Tibial nerve (tissue), 4 donors: ENCODE data around the gene ELL. TPM values are rescaled to one million over a fixed set of nuclear protein-coding genes. Genes with fewer than 3 reads are reported as not detected.
A peak's percentile ranks its signal among the peaks of the same experiment; 100 is the strongest.

Experiments used
- DNase-seq, 2 donors: peaks; one replicate each; pipeline ENCODE4 v3.0.0-alpha.2; 2019; ENCODE audit warnings: low spot score in 2 of 2
- H3K27ac ChIP-seq, 4 donors: fragments of 200-600 bp; sonication (generic) in 3 of 4; one replicate each; pipeline ENCODE4 v1.5.1; 2017 to 2019; ENCODE audit warnings: mild to moderate bottlenecking in 1 of 4
- H3K27me3 ChIP-seq, 2 donors: fragments of 200-600 bp; sonication (generic) in 1 of 2; one replicate each; pipeline versions ENCODE4 v1.5.1 to v1.6.0; 2017 to 2019
- H3K36me3 ChIP-seq, 3 donors: fragments of 200-600 bp; sonication (generic); one replicate each; pipeline ENCODE4 v1.5.1; 2018 to 2019
- H3K4me1 ChIP-seq, 4 donors: fragments of 200-600 bp; sonication (generic) in 3 of 4; one replicate each; pipeline ENCODE4 v1.5.1; 2017 to 2019
- H3K4me3 ChIP-seq, 4 donors: fragments of 200-600 bp; sonication (generic) in 3 of 4; one replicate each; pipeline ENCODE4 v1.5.1; 2017 to 2019; ENCODE audit warnings: mild to moderate bottlenecking in 1 of 4, moderate library complexity in 1 of 4
- H3K9me3 ChIP-seq, 4 donors: fragments of 200-600 bp; sonication (generic) in 3 of 4; one replicate each; pipeline ENCODE4 v1.5.1; 2017 to 2019
- EP300 ChIP-seq, 2 donors: sonication (generic); formaldehyde crosslinking; IDR thresholded peaks; one replicate each; pipeline ENCODE4 v1.6.1; 2017; ENCODE audit warnings: antibody characterized with exemption in 2 of 2, mild to moderate bottlenecking in 1 of 2
- POLR2A ChIP-seq, 2 donors: fragments of 450-650 bp; IDR thresholded peaks; one replicate each; pipeline ENCODE4 v1.6.1; 2017; ENCODE audit warnings: antibody characterized with exemption in 2 of 2, mild to moderate bottlenecking in 2 of 2, moderate library complexity in 2 of 2
- WGBS, 2 donors: methylation state at CpG; one replicate each; pipeline ENCODE4 v1.1.5; 2018; 5-methylcytosine and 5-hydroxymethylcytosine counted together
- total RNA-seq, 4 donors: library from RNA; depleted of rRNA; stranded (reverse); fragments of >200 nt; gene quantifications; one replicate each; pipeline ENCODE4 v1.1.0, GENCODE V29; 2016
- TF ChIP-seq, protein P1 (sequence below), 5 experiments: fragments of 200-600 bp in 3 of 5; fragments of 450-650 bp in 2 of 5; sonication (generic) in 3 of 5; IDR thresholded peaks; one replicate each; pipeline ENCODE4 v1.5.1; 2016 to 2019; ENCODE audit warnings: antibody characterized with exemption in 5 of 5, mild to moderate bottlenecking in 3 of 5, moderate library complexity in 2 of 5

Gene ELL
- 10 to 100 TPM; 13.8 to 45.9 (median 26.0) TPM for total RNA-seq

DNA sequence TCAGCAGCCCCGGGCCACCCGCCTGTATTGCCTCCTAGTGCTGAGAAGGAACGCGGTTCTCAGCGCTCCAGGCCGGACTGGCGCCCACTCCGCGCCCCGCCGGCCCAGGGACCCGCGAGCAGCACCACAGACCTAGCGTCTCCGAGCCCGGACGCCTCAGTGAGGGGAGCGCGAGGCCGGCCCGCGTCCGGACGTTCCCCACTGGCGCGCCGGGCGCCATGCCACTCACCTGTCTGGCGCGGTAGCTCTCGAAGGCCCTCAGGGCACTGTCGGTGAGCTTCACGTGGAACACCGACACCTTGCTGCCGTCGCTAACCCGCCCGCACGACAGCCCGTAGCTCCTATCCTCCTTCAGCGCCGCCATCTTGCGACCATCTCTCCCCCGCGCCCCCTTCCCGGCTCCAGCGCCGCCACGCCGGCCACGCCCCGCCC, at the start of gene ELL:
ELL (minus strand) TSS at position 379 of the 432 bp plus-strand sequence; CDS start at position 364, 15 bp downstream.
- WGBS, 2 donors, result 0 to 1% methylated on average over 16 to 20 of the region's 52 CpGs
- Histone ChIP-seq H3K27me3 (no peaks in the 10 kb centered on the region), H3K9me3 (no peaks in the 10 kb centered on the region), H3K4me3 (peak within 1 kb of the TSS; percentile 90 to 99 (median 96)), H3K4me1 (peaks cover 0 to 38% (median 17%) of the 10 kb centered on the region in 4 donors), H3K36me3 (no peaks in the 10 kb centered on the region), H3K27ac (peak within 1 kb of the TSS; percentile 88 to 99 (median 96))
- no peak for DNase-seq
- TF ChIP-seq POLR2A (IDR thresholded peaks at IDR 0.05), result peak; percentile 89 to 93
- TF ChIP-seq, protein P1, sequence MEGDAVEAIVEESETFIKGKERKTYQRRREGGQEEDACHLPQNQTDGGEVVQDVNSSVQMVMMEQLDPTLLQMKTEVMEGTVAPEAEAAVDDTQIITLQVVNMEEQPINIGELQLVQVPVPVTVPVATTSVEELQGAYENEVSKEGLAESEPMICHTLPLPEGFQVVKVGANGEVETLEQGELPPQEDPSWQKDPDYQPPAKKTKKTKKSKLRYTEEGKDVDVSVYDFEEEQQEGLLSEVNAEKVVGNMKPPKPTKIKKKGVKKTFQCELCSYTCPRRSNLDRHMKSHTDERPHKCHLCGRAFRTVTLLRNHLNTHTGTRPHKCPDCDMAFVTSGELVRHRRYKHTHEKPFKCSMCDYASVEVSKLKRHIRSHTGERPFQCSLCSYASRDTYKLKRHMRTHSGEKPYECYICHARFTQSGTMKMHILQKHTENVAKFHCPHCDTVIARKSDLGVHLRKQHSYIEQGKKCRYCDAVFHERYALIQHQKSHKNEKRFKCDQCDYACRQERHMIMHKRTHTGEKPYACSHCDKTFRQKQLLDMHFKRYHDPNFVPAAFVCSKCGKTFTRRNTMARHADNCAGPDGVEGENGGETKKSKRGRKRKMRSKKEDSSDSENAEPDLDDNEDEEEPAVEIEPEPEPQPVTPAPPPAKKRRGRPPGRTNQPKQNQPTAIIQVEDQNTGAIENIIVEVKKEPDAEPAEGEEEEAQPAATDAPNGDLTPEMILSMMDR (IDR thresholded peaks at IDR 0.05), result peak in 1 of 5 experiments; percentile 29
- peak in 1 of 2 donors; percentile 90 for TF ChIP-seq EP300 (IDR thresholded peaks at IDR 0.05)

DNA sequence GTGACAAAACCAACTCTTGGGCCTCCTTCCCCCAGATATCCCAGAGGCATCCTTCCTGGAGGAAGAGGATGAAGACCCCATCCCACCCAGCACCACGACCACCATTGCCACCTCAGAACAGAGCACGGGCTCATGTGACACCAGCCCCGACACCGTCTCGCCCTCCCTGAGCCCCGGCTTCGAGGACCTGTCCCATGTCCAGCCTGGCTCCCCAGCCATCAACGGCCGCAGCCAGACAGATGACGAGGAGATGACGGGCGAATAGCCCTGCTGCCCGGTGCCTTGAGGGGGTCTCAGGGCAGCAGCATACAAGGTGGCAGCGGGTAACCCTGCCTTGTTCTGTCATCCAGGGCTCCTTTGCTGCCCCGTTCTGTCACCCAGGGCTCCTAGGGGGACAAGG, 46.5 kb upstream of the ELL start:
- Histone ChIP-seq H3K36me3 (peaks cover 3 to 70% (median 21%) of the 10 kb centered on the region in 3 donors), H3K27ac (no peak overlapping the region), H3K4me3 (no peak overlapping the region), H3K9me3 (no peaks in the 10 kb centered on the region), H3K27me3 (no peaks in the 10 kb centered on the region), H3K4me1 (peaks cover 4 to 18% (median 11%) of the 10 kb centered on the region in 4 donors)
- 89 to 93% methylated on average over 14 to 15 of the region's 15 CpGs for WGBS, 2 donors
- TF ChIP-seq EP300 (IDR thresholded peaks at IDR 0.05) (no peak), POLR2A (IDR thresholded peaks at IDR 0.05) (no peak)
- TF ChIP-seq, protein P1 (IDR thresholded peaks at IDR 0.05), result no peak
- no peak for DNase-seq

GRCh38 chr19:18566953-18567352, 45.1 kb upstream of the ELL start:
- Histone ChIP-seq H3K27me3 (no peaks in the 10 kb centered on the region), H3K4me3 (no peak overlapping the region), H3K9me3 (no peaks in the 10 kb centered on the region), H3K36me3 (peaks cover 3 to 81% (median 21%) of the 10 kb centered on the region in 3 donors), H3K4me1 (peaks cover 0 to 17% (median 4%) of the 10 kb centered on the region in 4 donors), H3K27ac (no peak overlapping the region)
- DNase-seq, result no peak
- TF ChIP-seq POLR2A (IDR thresholded peaks at IDR 0.05) (no peak), EP300 (IDR thresholded peaks at IDR 0.05) (no peak)
- TF ChIP-seq, protein P1 (IDR thresholded peaks at IDR 0.05), result no peak
- WGBS, 2 donors, result 88 to 89% methylated on average over 7 to 8 of the region's 8 CpGs

- no peaks in the 10 kb centered on the region for H3K27me3 ChIP-seq
- no peak for DNase-seq
- peaks cover 3 to 53% (median 14%) of the 10 kb centered on the region in 3 donors for H3K36me3 ChIP-seq
- H3K27ac ChIP-seq, result peak overlapping the region; percentile 44 to 94 (median 74)
- WGBS, 2 donors, result 46 to 72% methylated on average over 13 to 14 of the region's 14 CpGs
- H3K4me1 ChIP-seq, result peaks cover 0 to 37% (median 13%) of the 10 kb centered on the region in 4 donors
- no peaks in the 10 kb centered on the region for H3K9me3 ChIP-seq
- H3K4me3 ChIP-seq, result no peak overlapping the region
- TF ChIP-seq EP300 (IDR thresholded peaks at IDR 0.05) (peak; percentile 50 to 52), POLR2A (IDR thresholded peaks at IDR 0.05) (no peak)
Measured at GRCh38 chr19:18562086-18562485, 40.2 kb upstream of the ELL start.

DNA sequence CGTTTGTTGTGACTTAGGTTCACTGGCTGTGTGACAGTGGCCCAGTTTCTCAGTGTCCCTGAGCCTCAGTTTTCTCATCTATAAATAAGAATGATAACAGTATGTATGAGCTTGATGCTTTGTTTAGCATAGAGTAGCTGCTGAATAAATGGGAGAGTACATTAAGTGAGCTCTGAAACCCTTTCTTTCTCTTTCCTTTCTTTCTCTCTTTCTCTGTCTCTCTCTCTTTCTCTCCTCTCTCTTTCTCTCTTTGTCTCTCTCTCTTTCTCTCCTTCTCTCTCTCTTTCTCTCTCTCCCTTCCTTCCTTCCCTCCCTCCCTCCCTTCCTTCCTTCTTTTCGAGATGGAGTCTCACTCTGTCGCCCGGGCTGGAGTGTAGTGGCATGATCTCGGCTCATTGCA, 37.8 kb upstream of the ELL start:
- H3K27ac ChIP-seq, result peak overlapping the region in 2 of 4 donors; percentile 43 to 94
- no peak overlapping the region for H3K4me3 ChIP-seq
- peaks cover 0 to 37% (median 13%) of the 10 kb centered on the region in 4 donors for H3K4me1 ChIP-seq
- WGBS, 2 donors, result 71 to 74% methylated on average over 5 of the region's 5 CpGs
- no peak for DNase-seq
- TF ChIP-seq, protein P1 (IDR thresholded peaks at IDR 0.05), result no peak
- no peak for TF ChIP-seq EP300 (IDR thresholded peaks at IDR 0.05)
- TF ChIP-seq POLR2A (IDR thresholded peaks at IDR 0.05), result no peak
- H3K9me3 ChIP-seq, result no peaks in the 10 kb centered on the region
- no peaks in the 10 kb centered on the region for H3K27me3 ChIP-seq
- H3K36me3 ChIP-seq, result peaks cover 0 to 29% (median 0%) of the 10 kb centered on the region in 3 donors
